Measurements from ENCODE around the gene PNPLA6.
"Not testable (repeated sequence)": the region's sequence is repeated elsewhere in the genome, so short reads cannot be mapped to it uniquely, and the experiment has no call there.

The PNPLA6 gene

GRCh38 chr19:7533281-7533885, 2.1 kb upstream of the PNPLA6 start:
- no peak for DNase-seq (ENCODE audit: low read depth)

DNA sequence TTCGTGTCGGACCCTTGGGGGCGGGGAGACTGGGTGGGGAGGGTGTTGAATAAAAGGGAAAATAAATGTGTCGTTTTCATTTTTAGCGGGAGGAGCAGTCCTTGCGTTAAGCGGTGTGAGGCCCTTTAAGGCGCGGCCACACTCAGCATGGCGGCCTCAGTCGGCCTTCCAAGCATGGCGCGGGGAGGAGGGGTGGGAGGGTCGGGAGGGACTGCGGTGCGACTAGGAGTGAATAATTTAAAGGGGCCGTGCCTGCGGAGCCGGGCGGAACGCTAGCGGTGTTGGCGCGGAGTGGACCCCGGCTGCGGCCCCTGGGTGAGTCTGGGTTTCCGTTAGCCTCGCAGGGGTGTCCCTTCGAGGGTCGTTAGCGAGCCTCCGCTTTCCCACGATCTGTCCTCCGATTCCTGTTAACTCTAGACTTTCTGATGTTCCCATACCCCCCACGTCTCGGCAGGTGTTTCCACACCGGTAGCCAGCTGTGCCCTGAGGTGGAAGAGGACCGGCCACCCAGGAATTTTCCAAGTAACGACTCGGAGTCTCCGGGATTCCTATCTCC, 1.5 kb upstream of the PNPLA6 start:
- DNase-seq (ENCODE audit: low read depth), result peak; percentile 76

GRCh38 chr19:7534531-7535046, 928 bp upstream of the PNPLA6 start:
- DNase-seq (ENCODE audit: low read depth), result no peak

- no peak for DNase-seq (ENCODE audit: low read depth)
Observed at GRCh38 chr19:7535998-7536695, 630 bp downstream of the PNPLA6 start.

DNA sequence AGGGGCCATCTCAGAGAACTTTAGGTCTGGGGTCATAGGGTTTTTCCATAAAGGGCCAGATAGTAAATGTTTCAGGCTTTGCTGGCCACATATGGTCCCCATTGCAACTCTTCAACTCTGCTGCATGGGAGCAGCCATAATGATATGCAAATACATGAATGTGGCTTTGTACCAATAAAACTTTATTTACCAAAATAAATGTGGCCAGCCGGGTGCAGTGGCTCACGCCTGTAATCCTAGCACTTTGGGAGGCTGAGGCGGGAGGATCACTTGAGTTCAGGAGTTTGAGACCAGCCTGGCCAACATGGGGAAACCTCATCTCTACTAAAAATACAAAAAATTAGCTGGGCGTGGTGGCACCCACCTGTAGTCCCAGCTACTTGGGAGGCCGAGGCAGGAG, 3.5 kb downstream of the PNPLA6 start:
- not testable (repeated sequence) for DNase-seq (ENCODE audit: low read depth)

DNA sequence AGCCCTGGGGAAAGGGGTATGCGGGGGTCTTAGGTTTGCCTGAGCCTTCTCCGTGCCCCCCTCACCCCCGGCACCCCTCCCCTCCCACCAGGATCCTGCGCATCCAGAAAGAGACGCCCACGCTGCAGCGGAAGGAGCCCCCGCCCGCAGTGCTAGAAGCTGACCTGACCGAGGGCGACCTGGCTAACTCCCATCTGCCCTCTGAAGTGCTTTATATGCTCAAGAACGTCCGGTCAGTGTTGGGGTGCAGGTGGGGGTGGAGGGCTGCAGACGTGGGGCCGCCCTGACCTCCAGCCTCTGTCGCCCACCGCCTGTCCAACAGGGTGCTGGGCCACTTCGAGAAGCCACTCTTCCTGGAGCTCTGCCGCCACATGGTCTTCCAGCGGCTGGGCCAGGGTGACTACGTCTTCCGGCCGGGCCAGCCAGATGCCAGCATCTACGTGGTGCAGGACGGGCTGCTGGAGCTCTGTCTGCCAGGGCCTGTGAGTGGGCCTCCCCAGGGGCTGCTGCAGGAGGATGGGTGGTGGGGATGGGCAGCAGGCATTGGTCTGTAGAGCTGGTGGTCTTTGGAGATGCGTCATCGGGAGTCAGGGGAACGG, 4.4 kb downstream of the PNPLA6 start:
- no peak for DNase-seq (ENCODE audit: low read depth)

DNA sequence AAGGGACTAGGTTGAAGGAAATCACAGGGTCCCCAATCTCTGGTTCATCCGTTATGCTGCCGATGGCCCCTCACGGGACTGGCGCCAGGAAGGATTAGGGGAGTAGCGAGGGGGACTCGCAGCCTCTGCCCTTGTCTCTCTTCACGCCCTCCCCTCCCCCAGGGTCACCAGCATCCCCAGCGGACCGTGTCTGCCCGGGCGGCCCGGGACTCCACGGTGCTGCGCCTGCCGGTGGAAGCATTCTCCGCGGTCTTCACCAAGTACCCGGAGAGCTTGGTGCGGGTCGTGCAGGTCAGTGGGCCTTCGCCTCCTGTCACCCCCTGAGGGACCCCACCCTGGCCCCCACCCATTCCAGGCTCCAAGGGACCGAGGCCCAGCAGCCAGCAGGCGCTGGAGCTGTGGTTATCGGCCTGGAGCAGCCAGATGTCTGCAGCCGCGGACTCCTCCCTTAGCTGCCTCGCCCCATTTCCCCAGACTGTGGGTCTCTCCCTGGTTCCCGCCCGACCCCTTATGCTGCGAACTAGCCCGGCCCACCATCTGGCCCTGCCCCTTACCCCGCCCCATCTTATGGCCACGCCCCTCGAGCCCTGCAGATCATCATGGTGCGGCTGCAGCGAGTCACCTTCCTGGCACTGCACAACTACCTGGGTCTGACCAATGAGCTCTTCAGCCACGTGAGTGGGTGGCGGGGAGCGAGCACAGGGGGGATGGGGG, 5.4 kb downstream of the PNPLA6 start:
- no peak for DNase-seq (ENCODE audit: low read depth)

DNA sequence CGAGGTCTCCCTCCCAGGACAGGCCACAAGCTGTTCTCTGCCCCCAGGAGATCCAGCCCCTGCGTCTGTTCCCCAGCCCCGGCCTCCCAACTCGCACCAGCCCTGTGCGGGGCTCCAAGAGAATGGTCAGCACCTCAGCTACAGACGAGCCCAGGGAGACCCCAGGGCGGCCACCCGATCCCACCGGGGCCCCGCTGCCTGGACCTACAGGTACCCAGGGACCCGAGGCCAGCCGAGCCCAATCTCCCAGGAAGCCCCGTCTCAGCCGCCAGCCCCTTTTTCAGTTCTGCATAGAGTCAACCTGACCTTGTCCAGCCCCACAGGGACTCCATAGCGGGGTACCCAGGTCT, 5.9 kb downstream of the PNPLA6 start:
- DNase-seq (ENCODE audit: low read depth), result no peak

- DNase-seq (ENCODE audit: low read depth), result no peak
Observed at GRCh38 chr19:7541828-7542443, 6.4 kb downstream of the PNPLA6 start.

- DNase-seq (ENCODE audit: low read depth), result no peak
Observed at GRCh38 chr19:7542556-7543348, 7.2 kb downstream of the PNPLA6 start.

- no peak for DNase-seq (ENCODE audit: low read depth)
Observed at GRCh38 chr19:7544626-7545025, 9.1 kb downstream of the PNPLA6 start.

DNA sequence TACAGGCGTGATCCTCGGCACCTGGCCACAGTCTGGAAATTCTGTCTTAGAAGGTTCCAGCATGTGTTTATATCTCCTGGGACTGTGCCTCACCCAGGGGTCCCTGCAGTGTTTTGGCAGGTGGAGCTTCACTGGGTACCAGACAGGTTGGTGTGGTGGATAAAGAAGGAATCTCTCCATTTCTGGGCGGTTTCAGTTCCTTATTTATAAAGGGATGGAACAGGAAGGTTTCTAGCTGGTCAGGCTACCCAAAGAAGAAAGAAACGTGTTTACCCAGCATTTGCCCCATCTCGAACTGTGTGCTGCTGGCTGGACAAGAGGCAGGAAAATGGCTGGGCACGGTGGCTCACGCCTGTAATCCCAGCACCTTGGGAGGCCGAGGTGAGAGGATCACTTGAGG, 9.8 kb downstream of the PNPLA6 start:
- DNase-seq (ENCODE audit: low read depth), result no peak

DNA sequence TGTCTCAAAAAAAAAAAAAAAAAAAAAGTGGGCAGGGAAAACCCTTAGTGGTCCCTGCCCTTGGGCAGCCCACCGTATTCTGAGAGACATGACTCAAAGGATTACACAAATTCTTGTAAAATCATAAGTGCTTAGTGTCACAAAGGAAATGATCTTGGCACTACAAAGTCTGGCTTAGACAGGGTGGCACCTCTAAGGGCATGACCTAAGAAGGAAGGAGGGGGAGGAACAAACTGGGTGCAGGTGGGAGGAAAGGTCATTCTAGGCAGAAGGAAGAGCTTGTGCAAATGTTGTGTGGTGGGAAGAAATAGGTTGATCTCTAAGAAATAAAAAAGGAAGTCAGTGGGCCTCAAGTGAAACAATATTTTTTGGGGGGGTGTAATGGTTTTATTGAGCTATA, 10.4 kb downstream of the PNPLA6 start:
- DNase-seq (ENCODE audit: low read depth), result no peak

DNA sequence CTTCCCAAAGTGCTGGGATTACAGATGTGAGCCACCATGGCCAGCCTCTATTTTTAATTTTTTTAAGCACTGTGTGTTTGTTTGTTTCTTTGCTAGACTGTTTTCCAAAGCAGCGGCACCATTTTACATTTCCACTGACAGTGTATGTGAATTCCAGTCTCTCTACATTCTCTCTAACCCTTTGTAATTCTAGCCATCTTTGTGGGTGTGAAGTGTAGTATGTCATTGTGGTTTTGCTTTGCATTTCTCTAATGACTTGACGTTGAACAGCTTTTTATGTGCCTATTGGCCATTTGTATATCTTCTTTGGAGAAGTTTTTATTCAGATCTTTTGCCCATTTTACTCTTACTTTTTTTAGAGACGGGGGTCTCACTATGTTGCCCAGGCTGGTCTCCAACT, 11.6 kb downstream of the PNPLA6 start:
- DNase-seq (ENCODE audit: low read depth), result no peak

DNA sequence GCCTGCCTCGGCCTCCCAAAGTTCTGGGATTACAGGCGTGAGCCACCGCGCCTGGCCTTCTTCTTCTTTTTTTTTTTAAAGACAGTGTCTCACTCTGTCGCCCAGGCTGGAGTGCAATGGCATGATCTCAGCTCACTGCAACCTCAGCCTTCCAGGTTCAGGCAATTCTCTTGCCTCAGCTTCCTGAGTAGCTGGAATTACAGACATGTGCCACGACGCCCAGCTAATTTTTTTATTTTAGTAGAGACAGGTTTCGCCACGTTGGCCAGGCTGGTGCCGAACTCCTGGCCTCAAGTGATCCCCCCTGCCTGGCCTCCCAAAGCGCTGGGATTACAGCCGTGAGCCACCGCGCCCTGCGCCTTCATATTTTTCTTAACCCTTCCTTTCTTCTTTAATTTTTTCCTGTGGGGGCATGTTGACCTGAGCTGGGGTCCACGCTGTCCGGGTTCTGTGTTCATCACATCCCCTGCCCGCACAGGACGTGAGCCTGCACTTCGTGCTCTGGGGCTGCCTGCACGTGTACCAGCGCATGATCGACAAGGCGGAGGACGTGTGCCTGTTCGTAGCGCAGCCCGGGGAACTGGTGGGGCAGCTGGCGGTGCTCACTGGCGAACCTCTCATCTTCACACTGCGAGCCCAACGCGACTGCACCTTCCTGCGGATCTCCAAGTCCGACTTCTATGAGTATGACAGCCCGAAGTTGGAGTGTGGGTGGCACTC, 14.1 kb downstream of the PNPLA6 start:
- DNase-seq (ENCODE audit: low read depth), result no peak

GRCh38 chr19:7550169-7550770, 14.8 kb downstream of the PNPLA6 start:
- DNase-seq (ENCODE audit: low read depth), result no peak

DNA sequence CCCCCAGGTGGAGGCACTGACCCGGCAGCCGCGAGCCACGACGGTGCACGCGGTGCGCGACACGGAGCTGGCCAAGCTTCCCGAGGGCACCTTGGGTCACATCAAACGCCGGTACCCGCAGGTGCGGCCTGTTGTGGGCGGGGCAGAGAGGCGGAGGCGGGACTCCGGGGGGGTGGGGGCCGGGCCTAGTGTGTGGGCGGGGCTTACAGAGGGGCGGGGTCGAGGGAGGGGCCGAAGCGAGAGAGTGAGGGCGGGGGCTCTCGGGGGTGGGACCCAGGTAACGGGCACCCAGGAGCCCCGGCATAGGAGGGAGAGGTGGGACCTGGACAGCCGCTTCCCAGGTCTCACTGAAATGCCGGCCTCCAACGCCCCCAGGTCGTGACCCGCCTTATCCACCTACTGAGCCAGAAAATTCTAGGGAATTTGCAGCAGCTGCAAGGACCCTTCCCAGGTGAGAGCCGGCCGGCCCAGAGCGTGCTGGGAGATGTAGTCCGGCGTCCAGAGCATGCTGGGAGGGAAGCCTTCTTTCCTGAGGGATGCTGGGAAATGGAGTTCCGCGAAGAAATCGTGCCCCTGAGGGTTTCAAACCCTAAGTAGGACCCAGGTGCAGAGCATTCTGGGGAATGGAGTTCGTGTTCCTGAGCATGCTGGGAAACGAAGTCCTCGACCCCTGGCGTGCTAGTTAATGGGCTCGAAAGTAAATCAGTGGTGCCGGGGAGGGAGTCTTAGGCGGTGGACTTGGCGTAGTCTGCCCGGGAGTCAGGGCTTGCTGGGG, 15.7 kb downstream of the PNPLA6 start:
- DNase-seq (ENCODE audit: low read depth), result no peak

GRCh38 chr19:7552781-7553180, 17.3 kb downstream of the PNPLA6 start:
- no peak for DNase-seq (ENCODE audit: low read depth)

DNA sequence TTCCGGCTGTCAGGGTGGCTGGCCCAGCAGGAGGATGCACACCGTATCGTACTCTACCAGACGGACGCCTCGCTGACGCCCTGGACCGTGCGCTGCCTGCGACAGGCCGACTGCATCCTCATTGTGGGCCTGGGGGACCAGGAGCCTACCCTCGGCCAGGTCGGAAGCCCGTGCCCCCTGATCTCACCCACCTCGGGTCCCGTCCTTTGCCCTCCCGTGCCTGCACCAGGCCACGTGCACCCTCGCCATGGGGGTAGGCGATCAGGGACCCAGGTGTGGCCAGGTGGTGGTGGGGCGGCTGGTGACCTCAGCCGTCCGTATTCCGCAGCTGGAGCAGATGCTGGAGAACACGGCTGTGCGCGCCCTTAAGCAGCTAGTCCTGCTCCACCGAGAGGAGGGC, 19.0 kb downstream of the PNPLA6 start:
- DNase-seq (ENCODE audit: low read depth), result no peak
